Thyroid gland (tissue), 4 donors: ENCODE data around the gene UCHL1. TPM values are rescaled to one million over a fixed set of nuclear protein-coding genes. Genes with fewer than 3 reads are reported as not detected.

Source experiments
- DNase-seq, 2 donors: peaks; one replicate each; pipeline ENCODE4 v3.0.0-alpha.2; 2019
- H3K27ac ChIP-seq, 3 donors: fragments of 200-600 bp; sonication (generic); 1 replicate in 2 of 3; 2 replicates in 1 of 3; pipeline ENCODE4 v1.5.1; 2016 to 2019; ENCODE audit warnings: mild to moderate bottlenecking in 1 of 3, moderate library complexity in 1 of 3
- H3K27me3 ChIP-seq: fragments of 200-600 bp; sonication (generic); one replicate; pipeline ENCODE4 v1.5.1; 2019
- H3K36me3 ChIP-seq, 2 donors: fragments of 200-600 bp; sonication (generic); one replicate each; pipeline ENCODE4 v1.5.1; 2016 to 2019
- H3K4me1 ChIP-seq, 2 donors: fragments of 200-600 bp; sonication (generic); one replicate each; pipeline ENCODE4 v1.5.1; 2017 to 2019
- H3K4me3 ChIP-seq, 3 donors: fragments of 200-600 bp; sonication (generic); replicated peaks in 1 of 3; 1 replicate in 2 of 3; 2 replicates in 1 of 3; pipeline ENCODE4 v1.5.1; 2016; ENCODE audit warnings: mild to moderate bottlenecking in 1 of 3
- H3K9me3 ChIP-seq: fragments of 200-600 bp; sonication (generic); one replicate; pipeline ENCODE4 v1.5.1; 2017
- POLR2A ChIP-seq, 2 donors: fragments of 450-650 bp; IDR thresholded peaks; one replicate each; pipeline ENCODE4 v1.6.1; 2017; ENCODE audit warnings: antibody characterized with exemption in 2 of 2, mild to moderate bottlenecking in 2 of 2, moderate library complexity in 1 of 2
- WGBS, 2 donors: methylation state at CpG; one replicate each; pipeline ENCODE4 v1.1.5; 2017; 5-methylcytosine and 5-hydroxymethylcytosine counted together
- intact Hi-C: fragments of 100-400 bp; cut with DNase I; formaldehyde crosslinking; loops from one replicate; pipeline ENCODE4 v1.15.1; 2023
- total RNA-seq, 4 donors: library from RNA; depleted of rRNA; stranded (reverse); fragments of >200 nt; gene quantifications; one replicate each; pipeline ENCODE4 v1.2.3, GENCODE V29; 2016
- TF ChIP-seq, protein P1 (sequence below), 6 experiments: fragments of 200-600 bp in 3 of 6; fragments of 450-650 bp in 3 of 6; sonication (generic) in 3 of 6; IDR thresholded peaks; one replicate each; pipeline ENCODE4 v1.5.1; 2016 to 2019; ENCODE audit warnings: antibody characterized with exemption in 6 of 6, mild to moderate bottlenecking in 2 of 6, inconsistent platforms in 1 of 6, moderate library complexity in 1 of 6

Gene UCHL1
- total RNA-seq, 4 donors from 2014 or later = 28.2 to 245 (median 116) TPM

DNA sequence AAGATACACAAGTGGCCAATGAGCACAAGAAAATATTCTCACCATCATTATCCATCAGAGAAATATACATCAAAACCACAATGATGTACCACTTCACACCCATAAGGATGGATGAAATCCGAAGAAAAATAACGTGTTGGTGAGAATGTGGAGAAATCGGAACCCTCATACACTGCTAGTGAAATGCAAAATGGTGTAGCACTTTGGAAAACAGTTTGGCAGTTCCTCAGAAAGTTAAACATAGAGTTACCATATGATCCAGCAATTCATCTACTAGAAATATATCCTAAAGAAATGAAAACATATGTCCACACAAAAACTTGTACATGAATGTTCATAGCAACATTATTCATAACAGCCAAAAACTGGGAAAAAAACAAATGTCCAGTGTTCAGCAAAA lies 23.9 kb upstream of the UCHL1 start:
- intact Hi-C loops = no loop called here
- TF ChIP-seq POLR2A (IDR thresholded peaks at IDR 0.05) = no peak
- TF ChIP-seq, protein P1, sequence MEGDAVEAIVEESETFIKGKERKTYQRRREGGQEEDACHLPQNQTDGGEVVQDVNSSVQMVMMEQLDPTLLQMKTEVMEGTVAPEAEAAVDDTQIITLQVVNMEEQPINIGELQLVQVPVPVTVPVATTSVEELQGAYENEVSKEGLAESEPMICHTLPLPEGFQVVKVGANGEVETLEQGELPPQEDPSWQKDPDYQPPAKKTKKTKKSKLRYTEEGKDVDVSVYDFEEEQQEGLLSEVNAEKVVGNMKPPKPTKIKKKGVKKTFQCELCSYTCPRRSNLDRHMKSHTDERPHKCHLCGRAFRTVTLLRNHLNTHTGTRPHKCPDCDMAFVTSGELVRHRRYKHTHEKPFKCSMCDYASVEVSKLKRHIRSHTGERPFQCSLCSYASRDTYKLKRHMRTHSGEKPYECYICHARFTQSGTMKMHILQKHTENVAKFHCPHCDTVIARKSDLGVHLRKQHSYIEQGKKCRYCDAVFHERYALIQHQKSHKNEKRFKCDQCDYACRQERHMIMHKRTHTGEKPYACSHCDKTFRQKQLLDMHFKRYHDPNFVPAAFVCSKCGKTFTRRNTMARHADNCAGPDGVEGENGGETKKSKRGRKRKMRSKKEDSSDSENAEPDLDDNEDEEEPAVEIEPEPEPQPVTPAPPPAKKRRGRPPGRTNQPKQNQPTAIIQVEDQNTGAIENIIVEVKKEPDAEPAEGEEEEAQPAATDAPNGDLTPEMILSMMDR (IDR thresholded peaks at IDR 0.05) = no peak

DNA sequence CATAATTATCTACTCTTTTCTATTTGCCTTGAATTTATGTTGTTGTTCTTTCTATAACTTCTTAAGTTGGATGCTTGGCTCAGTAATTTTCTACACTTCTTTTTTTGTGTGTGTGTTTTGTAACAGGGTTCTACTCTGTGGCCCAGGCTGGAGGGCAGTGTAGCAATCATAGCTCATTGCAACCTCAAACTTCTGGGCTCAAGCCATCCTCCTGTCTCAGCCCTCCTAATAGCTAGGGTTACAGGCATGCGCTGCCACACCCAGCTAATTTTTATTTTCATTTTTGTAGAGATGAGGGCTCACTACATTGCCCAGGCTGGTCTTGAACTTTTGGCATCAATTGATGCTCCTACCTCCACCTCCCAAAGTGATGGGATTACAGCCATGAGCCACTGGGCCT lies 20.7 kb upstream of the UCHL1 start:
- Histone ChIP-seq H3K27me3 (no peaks in the 10 kb centered on the region), H3K27ac (no peak overlapping the region), H3K4me1 (no peaks in the 10 kb centered on the region), H3K4me3 (no peak overlapping the region), H3K9me3 (no peaks in the 10 kb centered on the region), H3K36me3 (no peaks in the 10 kb centered on the region)
- DNase-seq = no peak
- TF ChIP-seq, protein P1 (IDR thresholded peaks at IDR 0.05) = no peak
- TF ChIP-seq POLR2A (IDR thresholded peaks at IDR 0.05) = no peak
- intact Hi-C loops = no loop called here
- WGBS, 2 donors = 91 to 97% methylated on average over 1 of the region's 1 CpG

More for the DNA sequence above, 23.9 kb upstream of the UCHL1 start:
- Histone ChIP-seq H3K4me1 (no peaks in the 10 kb centered on the region), H3K4me3 (no peak overlapping the region), H3K27ac (no peak overlapping the region), H3K27me3 (no peaks in the 10 kb centered on the region), H3K9me3 (no peaks in the 10 kb centered on the region), H3K36me3 (no peaks in the 10 kb centered on the region)
- no peak for DNase-seq
- WGBS, 2 donors = 75 to 77% methylated on average over 3 of the region's 3 CpGs

DNA sequence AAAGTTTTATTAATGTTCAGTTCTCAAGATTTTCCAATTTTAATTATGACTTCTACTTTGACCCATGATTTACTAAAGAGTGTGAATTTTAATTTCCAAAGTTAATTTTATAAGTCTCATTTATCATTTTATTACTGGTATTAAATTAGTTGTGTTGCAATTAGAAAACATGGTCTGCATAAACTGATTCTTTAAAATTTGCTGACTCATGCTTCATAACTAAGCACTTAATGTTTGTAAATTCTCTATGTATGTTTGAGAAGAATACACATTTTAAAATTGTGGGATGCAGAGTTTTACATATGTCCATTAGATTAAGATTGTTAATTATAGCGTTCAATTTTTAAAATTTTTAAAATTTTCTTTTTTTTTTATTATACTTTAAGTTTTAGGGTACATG lies 20.2 kb upstream of the UCHL1 start:
- no peak overlapping the region for H3K27ac ChIP-seq
- no peak overlapping the region for H3K4me3 ChIP-seq
- WGBS, 2 donors = 91 to 97% methylated on average over 1 of the region's 1 CpG
- no peaks in the 10 kb centered on the region for H3K27me3 ChIP-seq
- H3K9me3 ChIP-seq = no peaks in the 10 kb centered on the region
- intact Hi-C loops = no loop called here
- no peak for DNase-seq
- no peaks in the 10 kb centered on the region for H3K4me1 ChIP-seq
- TF ChIP-seq POLR2A (IDR thresholded peaks at IDR 0.05) = no peak
- TF ChIP-seq, protein P1 (IDR thresholded peaks at IDR 0.05) = no peak
- H3K36me3 ChIP-seq = no peaks in the 10 kb centered on the region

DNA sequence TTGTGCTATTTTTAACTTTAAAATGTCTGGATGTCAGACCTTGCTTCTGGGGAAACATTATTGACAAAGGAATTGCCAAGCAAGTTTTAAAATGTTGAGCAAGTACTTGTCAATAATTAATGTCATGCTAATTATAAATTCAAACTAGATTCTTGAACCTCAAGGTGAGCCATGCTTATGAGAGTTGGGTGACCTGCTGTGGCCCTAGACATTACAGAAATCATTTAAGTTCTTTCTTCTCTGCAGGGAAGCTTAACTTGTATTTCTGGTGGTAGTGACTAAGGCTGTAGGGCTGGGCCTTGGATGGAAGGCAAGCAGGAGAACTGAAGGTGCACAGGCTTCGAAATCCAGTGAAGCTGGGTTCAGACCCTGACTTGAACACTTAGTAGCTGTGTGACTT lies 14.8 kb upstream of the UCHL1 start:
- Histone ChIP-seq H3K4me1 (no peaks in the 10 kb centered on the region), H3K4me3 (no peak overlapping the region), H3K27me3 (no peaks in the 10 kb centered on the region), H3K9me3 (no peaks in the 10 kb centered on the region), H3K27ac (no peak overlapping the region), H3K36me3 (no peaks in the 10 kb centered on the region)
- TF ChIP-seq POLR2A (IDR thresholded peaks at IDR 0.05) = no peak
- TF ChIP-seq, protein P1 (IDR thresholded peaks at IDR 0.05) = no peak
- 100% methylated on average over 1 of the region's 1 CpG for WGBS, 2 donors
- DNase-seq = no peak
- intact Hi-C loops = no loop called here

DNA sequence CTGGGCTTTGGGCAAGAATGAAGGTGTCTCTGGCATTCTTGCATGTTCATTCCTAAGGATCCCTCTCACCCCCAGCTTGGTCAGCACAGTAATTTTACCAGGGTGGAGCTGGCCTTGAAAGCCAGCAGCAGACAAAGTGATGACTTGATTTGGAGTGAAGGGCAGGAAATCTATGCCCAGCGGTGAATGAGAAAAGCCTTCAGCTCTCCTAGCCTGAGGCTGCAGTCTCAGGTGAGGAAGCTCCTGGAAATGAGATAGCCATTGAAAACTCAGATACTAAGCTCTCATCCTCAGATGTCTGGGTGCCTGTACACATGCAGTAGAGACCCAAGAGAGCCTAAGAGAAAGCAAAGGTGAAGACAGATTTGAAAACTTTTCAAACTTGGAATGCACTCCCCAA lies 10.7 kb upstream of the UCHL1 start:
- H3K9me3 ChIP-seq = no peaks in the 10 kb centered on the region
- intact Hi-C loops = no loop called here
- TF ChIP-seq, protein P1 (IDR thresholded peaks at IDR 0.05) = no peak
- TF ChIP-seq POLR2A (IDR thresholded peaks at IDR 0.05) = no peak
- H3K27ac ChIP-seq = no peak overlapping the region
- WGBS, 2 donors = 89 to 100% methylated on average over 1 of the region's 1 CpG
- H3K4me1 ChIP-seq = no peaks in the 10 kb centered on the region
- no peaks in the 10 kb centered on the region for H3K36me3 ChIP-seq
- H3K4me3 ChIP-seq = no peak overlapping the region
- no peak for DNase-seq
- H3K27me3 ChIP-seq = no peaks in the 10 kb centered on the region
